C4-2B (cell line): ENCODE measurements around the gene FAM228A.

Source experiments
- H3K27ac ChIP-seq: fragments of 450-650 bp; 2 replicates; pipeline ENCODE4 v1.5.1; 2017
- CTCF ChIP-seq: fragments of 450-650 bp; conservative IDR thresholded peaks from 2 replicates; pipeline ENCODE4 v1.5.1; 2017; ENCODE audit warnings: mild to moderate bottlenecking
- ZFX ChIP-seq: fragments of 450-650 bp; IDR thresholded peaks from 2 replicates; pipeline ENCODE4 v1.6.1; 2017

Gene FAM228A

DNA sequence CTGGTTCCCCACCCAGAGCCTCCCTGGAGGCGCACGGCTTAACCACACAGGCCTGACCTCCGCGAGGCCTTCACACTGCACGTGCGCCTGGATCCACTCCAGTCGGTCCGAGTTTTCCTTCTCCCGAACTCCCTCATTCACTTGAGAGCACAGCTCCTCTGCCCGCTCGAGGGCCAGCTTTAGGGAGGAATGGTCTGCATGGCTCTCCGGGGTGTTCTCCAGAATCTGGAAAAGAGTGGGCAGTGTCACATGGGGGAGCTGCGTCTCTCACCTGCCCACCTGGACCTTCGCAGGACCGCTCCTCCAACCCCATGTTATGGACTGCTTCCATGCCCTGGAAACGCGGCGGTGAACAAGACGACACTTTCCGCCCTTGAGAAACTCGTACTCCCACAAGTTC lies 35.9 kb downstream of the FAM228A start:
- TF ChIP-seq CTCF: no peak
- no peak for TF ChIP-seq ZFX
- H3K27ac ChIP-seq: no peak overlapping the region

DNA sequence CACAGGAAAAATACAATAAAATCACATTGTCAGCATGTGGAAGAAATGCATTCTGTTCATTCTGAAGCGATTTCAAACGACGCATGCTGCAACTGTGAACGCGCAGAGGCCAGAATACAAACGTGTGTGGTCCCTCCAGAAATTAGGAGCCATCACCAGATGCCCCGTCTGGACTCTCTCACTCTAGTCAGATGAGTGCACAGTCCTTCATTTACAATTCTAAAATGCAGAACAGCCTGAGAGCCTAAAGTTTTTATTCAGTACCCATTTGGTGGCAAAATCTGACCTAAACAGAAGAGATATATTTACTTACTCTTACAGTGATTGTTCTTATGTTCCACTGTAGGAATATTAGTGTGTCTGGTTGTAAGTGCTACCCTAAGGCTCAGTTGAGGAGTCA lies 36.6 kb downstream of the FAM228A start:
- no peak for TF ChIP-seq ZFX
- no peak for TF ChIP-seq CTCF
- no peak overlapping the region for H3K27ac ChIP-seq

DNA sequence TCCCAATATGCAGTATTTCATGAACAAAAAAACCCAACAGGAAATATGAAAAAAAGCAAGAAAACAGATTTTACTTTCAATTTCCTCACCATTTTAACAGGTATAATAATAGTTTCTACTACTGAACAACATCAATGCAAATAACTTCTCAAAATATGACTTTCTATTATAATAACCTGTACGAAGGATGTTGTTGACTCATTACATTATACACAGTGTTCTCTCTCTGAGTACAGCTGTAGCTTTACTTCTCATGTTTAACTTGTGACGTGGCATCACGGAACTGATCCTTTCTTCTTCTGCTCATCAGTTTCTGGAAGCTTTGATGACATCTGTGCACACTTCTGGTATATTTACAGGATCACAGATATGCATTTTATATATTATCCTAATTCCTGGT lies 40.0 kb downstream of the FAM228A start:
- TF ChIP-seq ZFX (no peak), CTCF (no peak)
- no peak overlapping the region for H3K27ac ChIP-seq

DNA sequence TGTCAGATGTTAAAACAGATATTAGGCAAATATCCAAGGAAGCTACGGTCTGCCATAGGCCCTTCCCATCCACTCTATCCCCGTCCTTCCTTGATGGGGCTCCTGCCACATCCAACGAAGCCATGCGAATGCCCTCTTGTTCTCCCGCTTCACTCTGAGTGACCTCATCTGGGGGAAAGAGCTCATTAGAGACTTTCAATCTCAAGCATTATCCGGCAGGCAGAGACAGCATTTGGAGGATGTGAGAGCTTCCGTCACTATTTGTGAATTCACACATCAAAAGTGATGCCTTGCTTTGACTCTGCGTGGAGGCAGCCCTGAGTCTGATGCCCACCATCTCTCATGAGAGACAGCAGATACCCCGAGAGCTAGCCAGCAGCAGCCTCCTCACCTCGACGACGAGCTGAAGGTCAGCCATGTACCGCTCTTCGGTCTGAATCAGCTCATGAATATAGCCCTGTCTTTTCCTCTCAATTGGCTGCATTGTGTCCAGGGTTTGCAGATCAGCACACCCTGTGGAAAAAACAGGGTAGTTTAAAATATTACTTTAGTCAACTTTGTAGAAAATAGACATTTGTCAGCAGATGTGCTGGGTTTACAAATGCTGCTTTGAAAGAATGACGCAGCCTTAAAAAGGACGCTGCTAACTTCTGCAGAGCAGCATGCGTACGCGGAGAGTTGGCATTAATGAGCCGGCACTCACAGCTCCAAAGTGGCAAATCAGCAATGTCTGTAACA lies 45.9 kb downstream of the FAM228A start:
- no peak for TF ChIP-seq ZFX
- TF ChIP-seq CTCF: no peak
- no peak overlapping the region for H3K27ac ChIP-seq

DNA sequence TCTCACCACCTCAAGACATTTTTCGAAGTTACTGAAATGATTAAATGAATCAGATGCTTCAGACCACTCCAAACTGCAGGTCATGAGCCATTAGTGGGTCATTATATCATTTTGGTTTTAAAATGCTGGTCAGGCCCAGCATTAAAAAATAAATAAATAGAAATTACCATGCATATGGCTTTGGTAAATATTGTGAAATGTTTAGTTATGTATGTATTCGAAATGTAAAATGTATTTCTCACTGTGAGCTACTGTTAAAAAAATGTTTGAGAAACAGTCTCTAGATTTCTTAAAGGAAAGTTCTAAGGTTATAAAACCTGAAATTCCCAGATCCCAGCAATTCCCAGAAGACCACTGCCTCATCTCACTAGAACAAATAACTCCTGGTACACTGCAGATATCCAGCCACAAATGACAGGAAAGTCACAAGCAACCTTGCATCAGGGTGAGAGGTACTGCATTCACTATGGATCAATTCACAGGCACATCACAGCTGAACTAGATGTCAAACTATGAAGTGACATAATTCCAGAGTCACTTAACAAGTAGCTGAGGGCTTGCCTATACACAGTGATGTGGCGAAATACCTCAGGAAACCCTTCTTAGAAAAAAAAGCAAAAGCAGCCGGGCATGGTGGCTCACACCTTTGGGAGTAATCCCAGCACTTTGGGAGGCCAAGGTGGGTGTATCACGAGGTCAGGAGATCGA lies 46.6 kb downstream of the FAM228A start:
- no peak overlapping the region for H3K27ac ChIP-seq
- TF ChIP-seq ZFX (no peak), CTCF (no peak)

DNA sequence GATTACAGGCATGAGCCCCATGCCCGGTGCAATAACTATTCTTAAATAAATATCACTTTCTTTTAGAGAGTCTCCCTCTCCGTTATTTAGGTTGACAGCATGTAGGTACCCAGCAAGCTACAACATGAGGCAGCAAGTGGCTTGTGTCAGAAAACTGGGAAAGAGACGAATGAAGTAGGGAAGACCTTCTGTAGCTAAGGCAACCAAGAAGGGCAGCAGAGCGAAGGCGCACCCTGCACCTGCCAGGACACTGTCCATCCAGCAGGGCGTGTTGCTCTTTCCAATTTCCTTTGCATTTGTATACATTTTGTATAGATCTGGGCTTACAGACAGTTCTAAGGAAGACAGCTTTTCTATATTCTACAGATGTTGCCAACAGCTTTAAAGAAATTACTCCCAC lies 48.1 kb downstream of the FAM228A start:
- TF ChIP-seq ZFX (no peak), CTCF (no peak)
- no peak overlapping the region for H3K27ac ChIP-seq

DNA sequence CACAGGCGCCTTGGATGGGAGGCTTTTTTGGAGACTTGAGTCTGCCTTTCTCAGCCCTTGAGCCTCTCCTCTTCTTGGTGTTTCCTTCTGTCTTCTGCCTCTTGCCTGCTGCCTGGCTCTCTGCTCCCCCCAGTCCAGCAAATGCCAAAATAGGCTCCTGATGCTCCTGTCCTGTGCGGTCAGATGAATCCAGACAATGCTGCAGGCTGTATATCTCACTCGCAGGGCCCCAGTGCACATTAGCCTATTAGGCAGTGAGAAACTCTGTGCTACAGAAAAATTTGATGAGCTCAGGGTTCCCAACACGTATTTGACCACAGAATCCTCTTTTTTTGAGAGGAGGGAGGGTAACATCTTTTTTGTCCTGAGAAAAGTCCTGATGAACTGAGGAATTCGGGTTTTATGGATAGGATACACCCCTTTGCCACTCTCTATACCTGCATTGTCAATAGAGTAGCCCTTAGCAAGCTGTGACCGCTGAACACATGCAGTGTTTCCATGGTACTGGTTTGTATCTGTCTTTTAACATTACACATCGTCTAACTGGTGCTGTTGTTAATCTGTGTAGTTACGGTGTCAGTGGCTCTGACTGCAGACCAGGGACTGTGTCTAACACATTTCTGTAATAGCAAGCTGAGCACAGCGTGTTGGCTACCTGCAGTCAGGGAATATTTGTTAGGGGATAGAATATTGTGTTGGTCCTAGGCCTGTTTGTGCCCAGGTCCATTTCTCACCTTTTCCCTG lies 50.8 kb downstream of the FAM228A start:
- no peak overlapping the region for H3K27ac ChIP-seq
- TF ChIP-seq CTCF (no peak), ZFX (no peak)
